VCaP (cell line): ENCODE measurements around the gene NIPAL3.

Experiments used
- H3K27ac ChIP-seq: fragments of 450-650 bp; 2 replicates; pipeline ENCODE4 v1.5.1; 2017
- TF ChIP-seq, protein P1 (sequence below): fragments of 450-650 bp; conservative IDR thresholded peaks from 2 replicates; pipeline ENCODE4 v1.5.1; 2017; ENCODE audit warnings: mild to moderate bottlenecking, moderate library complexity

NIPAL3 gene

DNA sequence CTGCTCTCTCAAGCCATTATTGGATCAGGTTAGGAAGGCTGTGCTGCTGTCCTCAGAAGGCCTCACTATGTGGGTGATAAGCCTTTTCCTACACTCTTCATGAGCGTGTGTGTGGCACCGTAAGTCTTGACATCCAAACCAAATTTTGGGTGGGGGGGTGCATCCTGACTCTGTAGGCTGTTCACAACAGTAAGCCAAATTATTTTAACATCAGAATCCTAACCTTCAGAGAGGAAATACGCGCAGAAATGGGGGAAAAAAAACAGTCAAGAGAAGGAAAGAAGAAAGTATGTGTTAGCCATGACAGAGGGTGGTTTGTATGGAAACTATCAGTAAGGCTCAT is 23.0 kb upstream of the NIPAL3 start:
- TF ChIP-seq, protein P1, sequence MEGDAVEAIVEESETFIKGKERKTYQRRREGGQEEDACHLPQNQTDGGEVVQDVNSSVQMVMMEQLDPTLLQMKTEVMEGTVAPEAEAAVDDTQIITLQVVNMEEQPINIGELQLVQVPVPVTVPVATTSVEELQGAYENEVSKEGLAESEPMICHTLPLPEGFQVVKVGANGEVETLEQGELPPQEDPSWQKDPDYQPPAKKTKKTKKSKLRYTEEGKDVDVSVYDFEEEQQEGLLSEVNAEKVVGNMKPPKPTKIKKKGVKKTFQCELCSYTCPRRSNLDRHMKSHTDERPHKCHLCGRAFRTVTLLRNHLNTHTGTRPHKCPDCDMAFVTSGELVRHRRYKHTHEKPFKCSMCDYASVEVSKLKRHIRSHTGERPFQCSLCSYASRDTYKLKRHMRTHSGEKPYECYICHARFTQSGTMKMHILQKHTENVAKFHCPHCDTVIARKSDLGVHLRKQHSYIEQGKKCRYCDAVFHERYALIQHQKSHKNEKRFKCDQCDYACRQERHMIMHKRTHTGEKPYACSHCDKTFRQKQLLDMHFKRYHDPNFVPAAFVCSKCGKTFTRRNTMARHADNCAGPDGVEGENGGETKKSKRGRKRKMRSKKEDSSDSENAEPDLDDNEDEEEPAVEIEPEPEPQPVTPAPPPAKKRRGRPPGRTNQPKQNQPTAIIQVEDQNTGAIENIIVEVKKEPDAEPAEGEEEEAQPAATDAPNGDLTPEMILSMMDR = peak; percentile 65
- H3K27ac ChIP-seq = peak overlapping the region; percentile 69; the same call in 1 of the 2 replicates

DNA sequence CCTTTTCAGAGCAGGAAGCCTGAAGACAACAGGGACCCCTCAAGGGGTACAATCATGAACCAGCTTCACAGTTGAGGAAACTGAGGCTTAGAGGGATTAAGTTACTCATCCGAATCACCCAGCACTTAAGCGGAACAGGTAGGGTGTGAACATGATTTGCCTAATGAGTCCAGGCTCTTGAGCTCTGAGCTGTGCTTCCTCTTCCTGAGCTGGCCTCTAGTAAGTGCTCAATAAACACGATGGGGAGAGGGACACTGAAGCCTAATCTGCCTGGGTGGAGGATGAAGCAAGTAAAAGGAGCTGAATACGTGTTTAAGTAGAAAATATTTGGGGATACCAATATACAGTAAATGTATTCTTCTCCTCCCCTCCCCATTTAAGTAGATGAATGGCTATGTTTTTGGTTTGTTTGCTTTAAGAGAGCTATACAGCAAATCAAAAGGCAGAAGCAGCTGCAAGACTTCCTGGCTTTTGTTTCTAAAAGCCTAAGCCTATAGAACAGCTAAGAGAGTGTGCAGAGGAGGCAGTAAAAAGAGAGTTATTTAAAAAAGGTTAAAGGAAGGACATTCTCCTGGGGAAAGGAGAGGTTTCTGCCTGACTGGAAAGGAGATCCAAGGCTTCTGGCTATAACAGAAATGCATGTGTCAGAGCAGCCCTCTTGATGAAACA is 22.5 kb upstream of the NIPAL3 start:
- TF ChIP-seq, protein P1 = no peak
- H3K27ac ChIP-seq = no peak overlapping the region

- TF ChIP-seq, protein P1 = no peak
- no peak overlapping the region for H3K27ac ChIP-seq
Observed at GRCh38 chr1:24393892-24394291, 21.7 kb upstream of the NIPAL3 start.

DNA sequence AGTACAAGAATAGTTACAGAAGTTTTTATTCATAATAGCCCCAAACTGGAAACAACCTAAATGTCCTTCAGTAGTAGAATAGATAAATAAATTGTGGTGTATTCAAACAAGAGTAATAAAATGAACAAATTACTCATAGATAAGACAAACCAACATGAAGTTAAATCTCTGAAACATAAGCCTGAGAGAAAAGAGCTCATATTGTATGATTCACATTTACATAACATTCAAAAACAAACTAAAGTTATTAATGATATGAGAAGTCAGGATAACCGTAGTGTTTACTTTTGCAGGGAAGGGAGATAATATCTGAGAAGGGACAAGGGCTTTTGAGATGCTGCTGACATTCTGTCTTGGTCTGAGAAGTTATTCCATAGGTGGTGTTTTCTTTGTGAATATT is 15.5 kb upstream of the NIPAL3 start:
- H3K27ac ChIP-seq = peak overlapping the region; percentile 19; the same call in 1 of the 2 replicates
- TF ChIP-seq, protein P1 = no peak

DNA sequence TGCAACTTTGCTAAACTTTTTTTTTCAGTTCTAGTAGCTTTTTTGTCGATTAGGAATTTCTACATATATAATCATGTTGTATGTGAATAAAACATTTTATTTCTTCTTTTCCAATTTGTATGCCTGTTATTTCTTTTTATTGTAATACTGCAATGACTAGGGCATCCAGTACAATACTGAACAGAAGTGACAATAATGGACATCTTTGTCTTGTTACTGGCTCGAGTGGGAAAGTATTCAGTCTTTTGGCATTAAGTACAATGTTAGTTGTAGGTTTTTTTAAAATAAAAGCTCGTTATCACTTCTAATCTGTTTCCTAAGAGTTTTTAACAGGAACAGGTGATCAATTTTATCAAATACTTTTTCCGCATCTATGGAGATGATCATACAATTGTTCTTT is 11.8 kb upstream of the NIPAL3 start:
- TF ChIP-seq, protein P1 = no peak
- no peak overlapping the region for H3K27ac ChIP-seq

- TF ChIP-seq, protein P1 = no peak
- no peak overlapping the region for H3K27ac ChIP-seq
Observed at GRCh38 chr1:24406788-24407187, 8.8 kb upstream of the NIPAL3 start.

DNA sequence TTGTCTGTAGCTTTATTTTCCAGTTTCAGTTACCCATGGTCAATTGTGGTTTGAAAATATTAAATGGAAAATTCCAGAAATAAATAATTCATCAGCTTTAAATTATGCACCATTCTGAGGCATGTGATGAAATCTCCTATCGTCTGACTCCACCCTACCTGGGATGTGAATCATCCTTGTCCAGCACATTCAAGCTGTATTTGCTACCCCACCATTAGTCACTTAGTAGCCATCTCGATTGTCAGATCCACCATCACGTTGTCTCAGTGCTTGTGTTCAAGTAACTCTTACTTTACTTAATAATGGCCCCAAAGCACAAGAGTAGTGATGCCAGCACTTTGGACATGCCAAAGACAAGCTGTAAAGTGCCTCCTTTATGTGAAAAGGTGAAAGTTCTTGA is 6.1 kb upstream of the NIPAL3 start:
- no peak overlapping the region for H3K27ac ChIP-seq
- TF ChIP-seq, protein P1 = no peak
